ENCODE measurements around the gene KIT.

- TF ChIP-seq, protein P1, sequence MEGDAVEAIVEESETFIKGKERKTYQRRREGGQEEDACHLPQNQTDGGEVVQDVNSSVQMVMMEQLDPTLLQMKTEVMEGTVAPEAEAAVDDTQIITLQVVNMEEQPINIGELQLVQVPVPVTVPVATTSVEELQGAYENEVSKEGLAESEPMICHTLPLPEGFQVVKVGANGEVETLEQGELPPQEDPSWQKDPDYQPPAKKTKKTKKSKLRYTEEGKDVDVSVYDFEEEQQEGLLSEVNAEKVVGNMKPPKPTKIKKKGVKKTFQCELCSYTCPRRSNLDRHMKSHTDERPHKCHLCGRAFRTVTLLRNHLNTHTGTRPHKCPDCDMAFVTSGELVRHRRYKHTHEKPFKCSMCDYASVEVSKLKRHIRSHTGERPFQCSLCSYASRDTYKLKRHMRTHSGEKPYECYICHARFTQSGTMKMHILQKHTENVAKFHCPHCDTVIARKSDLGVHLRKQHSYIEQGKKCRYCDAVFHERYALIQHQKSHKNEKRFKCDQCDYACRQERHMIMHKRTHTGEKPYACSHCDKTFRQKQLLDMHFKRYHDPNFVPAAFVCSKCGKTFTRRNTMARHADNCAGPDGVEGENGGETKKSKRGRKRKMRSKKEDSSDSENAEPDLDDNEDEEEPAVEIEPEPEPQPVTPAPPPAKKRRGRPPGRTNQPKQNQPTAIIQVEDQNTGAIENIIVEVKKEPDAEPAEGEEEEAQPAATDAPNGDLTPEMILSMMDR (IDR thresholded peaks at IDR 0.05; ENCODE audit: insufficient read depth, low read length) = no peak
- TF ChIP-seq REST (IDR thresholded peaks at IDR 0.05; ENCODE audit: insufficient replicate concordance, low read depth) = no peak
Measured at GRCh38 chr4:54661686-54662085, 3.9 kb downstream of the KIT start.

All from HL-60 (cell line).